ENCODE data around the gene PTDSS2. TPM values are rescaled to one million over a fixed set of nuclear protein-coding genes. Genes with fewer than 3 reads are reported as not detected.

The PTDSS2 gene
- total and polyA plus RNA-seq, 9 of the 15 experiments (the other 6 are each of a cell fraction or from before 2014, with no cell fraction given) = 0.45 to 53.9 (median 17.2) TPM

- TF ChIP-seq FOXO4 (CRISPR knock-in tag; IDR thresholded peaks at IDR 0.05) (no peak), RHOXF2B (CRISPR knock-in tag; conservative IDR thresholded peaks at IDR 0.05) (0 out of 2 replicates have a peak, but pooled peaks have one; percentile 17), CBX8 (IDR thresholded peaks at IDR 0.05; ENCODE audit: borderline replicate concordance, extremely low read depth, low read depth, low read length, poor library complexity, severe bottlenecking) (no peak), GABPB2 (CRISPR knock-in tag; conservative IDR thresholded peaks at IDR 0.05) (peak; percentile 94), HEY1 (CRISPR knock-in tag; IDR thresholded peaks at IDR 0.05; ENCODE audit: borderline replicate concordance) (no peak), ZNF76 (CRISPR knock-in tag; IDR thresholded peaks at IDR 0.05; ENCODE audit: borderline replicate concordance) (peak; percentile 84), ZNF408 (CRISPR knock-in tag; IDR thresholded peaks at IDR 0.05; ENCODE audit: low read depth) (peak; percentile 96), PTRF (tag; IDR thresholded peaks at IDR 0.05) (peak; percentile 75; the same call in 1 of the 2 replicates), ZNF174 (CRISPR knock-in tag; IDR thresholded peaks at IDR 0.05) (no peak), SMC3 (conservative IDR thresholded peaks at IDR 0.05; ENCODE audit: insufficient read depth, low read depth, low read length) (no peak), PTTG1 (tag; IDR thresholded peaks at IDR 0.05; ENCODE audit: low read depth) (peak; percentile 42; the same call in 1 of the 2 replicates), ZBTB17 (CRISPR knock-in tag; IDR thresholded peaks at IDR 0.05) (no peak), ARID3B (CRISPR knock-in tag; IDR thresholded peaks at IDR 0.05; ENCODE audit: borderline replicate concordance) (peak; percentile 54; the same call in 1 of the 2 replicates), SLC30A9 (CRISPR knock-in tag; IDR thresholded peaks at IDR 0.05) (peak; percentile 98), ZFP30 (CRISPR knock-in tag; IDR thresholded peaks at IDR 0.05; ENCODE audit: borderline replicate concordance) (0 out of 2 replicates have a peak, but pooled peaks have one; percentile 75), EP300 (IDR thresholded peaks at IDR 0.05; ENCODE audit: low read length) (no peak), ZKSCAN3 (CRISPR knock-in tag; IDR thresholded peaks at IDR 0.05) (peak; percentile 34; the same call in 1 of the 2 replicates), ID3 (CRISPR knock-in tag; IDR thresholded peaks at IDR 0.05) (peak; percentile 4; the same call in 1 of the 2 replicates), ID3 (tag; IDR thresholded peaks at IDR 0.05) (peak; percentile 71; the same call in 1 of the 2 replicates), HIVEP1 (CRISPR knock-in tag; IDR thresholded peaks at IDR 0.05) (peak; percentile 17; the same call in 1 of the 2 replicates)
- TF ChIP-seq, protein P1, sequence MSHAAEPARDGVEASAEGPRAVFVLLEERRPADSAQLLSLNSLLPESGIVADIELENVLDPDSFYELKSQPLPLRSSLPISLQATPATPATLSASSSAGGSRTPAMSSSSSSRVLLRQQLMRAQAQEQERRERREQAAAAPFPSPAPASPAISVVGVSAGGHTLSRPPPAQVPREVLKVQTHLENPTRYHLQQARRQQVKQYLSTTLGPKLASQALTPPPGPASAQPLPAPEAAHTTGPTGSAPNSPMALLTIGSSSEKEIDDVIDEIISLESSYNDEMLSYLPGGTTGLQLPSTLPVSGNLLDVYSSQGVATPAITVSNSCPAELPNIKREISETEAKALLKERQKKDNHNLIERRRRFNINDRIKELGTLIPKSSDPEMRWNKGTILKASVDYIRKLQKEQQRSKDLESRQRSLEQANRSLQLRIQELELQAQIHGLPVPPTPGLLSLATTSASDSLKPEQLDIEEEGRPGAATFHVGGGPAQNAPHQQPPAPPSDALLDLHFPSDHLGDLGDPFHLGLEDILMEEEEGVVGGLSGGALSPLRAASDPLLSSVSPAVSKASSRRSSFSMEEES (CRISPR knock-in tag; IDR thresholded peaks at IDR 0.05) = peak; percentile 5; the same call in 1 of the 2 replicates
- TF ChIP-seq, protein P2, sequence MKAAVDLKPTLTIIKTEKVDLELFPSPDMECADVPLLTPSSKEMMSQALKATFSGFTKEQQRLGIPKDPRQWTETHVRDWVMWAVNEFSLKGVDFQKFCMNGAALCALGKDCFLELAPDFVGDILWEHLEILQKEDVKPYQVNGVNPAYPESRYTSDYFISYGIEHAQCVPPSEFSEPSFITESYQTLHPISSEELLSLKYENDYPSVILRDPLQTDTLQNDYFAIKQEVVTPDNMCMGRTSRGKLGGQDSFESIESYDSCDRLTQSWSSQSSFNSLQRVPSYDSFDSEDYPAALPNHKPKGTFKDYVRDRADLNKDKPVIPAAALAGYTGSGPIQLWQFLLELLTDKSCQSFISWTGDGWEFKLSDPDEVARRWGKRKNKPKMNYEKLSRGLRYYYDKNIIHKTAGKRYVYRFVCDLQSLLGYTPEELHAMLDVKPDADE (conservative IDR thresholded peaks at IDR 0.05; ENCODE audit: control insufficient read depth, low read depth, low read length) = no peak
These were observed 24.9 kb downstream of the PTDSS2 start (continued) for GRCh38 chr11:474914-475506.
